DOHH2 (cell line): ENCODE data around the gene DCUN1D3.

Experiments used
- H3F3A ChIP-seq: fragments of 200-600 bp; sonication (generic), shearing (Covaris generic); 2 replicates; pipeline ENCODE4 v1.6.0; 2016; ENCODE audit warnings: antibody characterized with exemption, mild to moderate bottlenecking; ENCODE audit not compliant: control insufficient read depth, insufficient read depth
- H3K27ac ChIP-seq: fragments of 200-600 bp; sonication (generic); 2 replicates; pipeline ENCODE4 v1.5.1; 2014; ENCODE audit warnings: low read depth, mild to moderate bottlenecking, low read length, moderate library complexity
- H3K27me3 ChIP-seq: fragments of 200-600 bp; sonication (generic); 2 replicates; pipeline ENCODE4 v1.6.1; 2014; ENCODE audit warnings: mild to moderate bottlenecking, low read length, mixed read lengths; ENCODE audit not compliant: control insufficient read depth
- H3K36me3 ChIP-seq: fragments of 200-600 bp; sonication (generic); 2 replicates; pipeline ENCODE4 v1.6.1; 2014; ENCODE audit warnings: mild to moderate bottlenecking, low read length, moderate library complexity, mixed read lengths; ENCODE audit not compliant: control insufficient read depth
- H3K4me1 ChIP-seq: fragments of 200-600 bp; sonication (generic); 2 replicates; pipeline ENCODE4 v1.6.1; 2014; ENCODE audit warnings: mild to moderate bottlenecking, low read length, mixed read lengths; ENCODE audit not compliant: control insufficient read depth
- H3K4me2 ChIP-seq: fragments of 200-600 bp; sonication (generic); 2 replicates; pipeline ENCODE4 v1.6.0; 2014; ENCODE audit warnings: mild to moderate bottlenecking, low read length, moderate library complexity
- H3K4me3 ChIP-seq: fragments of 200-600 bp; sonication (generic); 2 replicates; pipeline ENCODE4 v1.5.1; 2014; ENCODE audit warnings: mild to moderate bottlenecking, low read length, mixed read lengths
- H3K79me2 ChIP-seq: fragments of 200-600 bp; sonication (generic); 2 replicates; pipeline ENCODE4 v1.6.1; 2014; ENCODE audit warnings: mild to moderate bottlenecking, low read length, mixed read lengths; ENCODE audit not compliant: control insufficient read depth
- H3K9me2 ChIP-seq: fragments of 200-600 bp; sonication (generic); replicated peaks from 2 replicates; pipeline ENCODE4 v1.6.1; 2014; ENCODE audit warnings: mild to moderate bottlenecking, low read length, mixed read lengths; ENCODE audit not compliant: control insufficient read depth
- H3K9me3 ChIP-seq: fragments of 200-600 bp; sonication (generic); 2 replicates; pipeline ENCODE4 v1.6.1; 2014; ENCODE audit warnings: antibody characterized with exemption, low read length, mixed read lengths; ENCODE audit not compliant: control insufficient read depth, insufficient read depth
- H4K20me1 ChIP-seq: fragments of 200-600 bp; sonication (generic); 2 replicates; pipeline ENCODE4 v1.6.0; 2014; ENCODE audit warnings: low read depth, mild to moderate bottlenecking, antibody characterized with exemption, low read length, moderate library complexity; ENCODE audit not compliant: control insufficient read depth, insufficient read depth
- EZH2phosphoT487 ChIP-seq: fragments of 200-600 bp; sonication (generic); IDR thresholded peaks from 2 replicates; pipeline ENCODE4 v1.6.1; 2017; ENCODE audit warnings: borderline replicate concordance, mild to moderate bottlenecking, antibody characterized with exemption, low read length, moderate library complexity, mixed read lengths
- TF ChIP-seq, protein P1 (sequence below): fragments of 200-600 bp; sonication (generic); IDR thresholded peaks from one replicate; pipeline ENCODE4 v1.5.1; 2014; ENCODE audit warnings: antibody characterized with exemption, mild to moderate bottlenecking, low read depth, low read length; ENCODE audit not compliant: poor library complexity, severe bottlenecking

The DCUN1D3 gene

GRCh38 chr16:20859229-20859628 lies 40.9 kb downstream of the DCUN1D3 start:
- no peaks in the 10 kb centered on the region for H3K27me3 ChIP-seq
- no peaks in the 10 kb centered on the region for H3K9me3 ChIP-seq
- no peaks in the 10 kb centered on the region for H3K4me1 ChIP-seq
- no peak for TF ChIP-seq EZH2phosphoT487
- TF ChIP-seq, protein P1, sequence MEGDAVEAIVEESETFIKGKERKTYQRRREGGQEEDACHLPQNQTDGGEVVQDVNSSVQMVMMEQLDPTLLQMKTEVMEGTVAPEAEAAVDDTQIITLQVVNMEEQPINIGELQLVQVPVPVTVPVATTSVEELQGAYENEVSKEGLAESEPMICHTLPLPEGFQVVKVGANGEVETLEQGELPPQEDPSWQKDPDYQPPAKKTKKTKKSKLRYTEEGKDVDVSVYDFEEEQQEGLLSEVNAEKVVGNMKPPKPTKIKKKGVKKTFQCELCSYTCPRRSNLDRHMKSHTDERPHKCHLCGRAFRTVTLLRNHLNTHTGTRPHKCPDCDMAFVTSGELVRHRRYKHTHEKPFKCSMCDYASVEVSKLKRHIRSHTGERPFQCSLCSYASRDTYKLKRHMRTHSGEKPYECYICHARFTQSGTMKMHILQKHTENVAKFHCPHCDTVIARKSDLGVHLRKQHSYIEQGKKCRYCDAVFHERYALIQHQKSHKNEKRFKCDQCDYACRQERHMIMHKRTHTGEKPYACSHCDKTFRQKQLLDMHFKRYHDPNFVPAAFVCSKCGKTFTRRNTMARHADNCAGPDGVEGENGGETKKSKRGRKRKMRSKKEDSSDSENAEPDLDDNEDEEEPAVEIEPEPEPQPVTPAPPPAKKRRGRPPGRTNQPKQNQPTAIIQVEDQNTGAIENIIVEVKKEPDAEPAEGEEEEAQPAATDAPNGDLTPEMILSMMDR: no peak
- no peaks in the 10 kb centered on the region for H3K79me2 ChIP-seq
- H3K27ac ChIP-seq: no peak overlapping the region
- no peaks in the 10 kb centered on the region for H3K9me2 ChIP-seq
- H3K4me2 ChIP-seq: no peak overlapping the region
- no peaks in the 10 kb centered on the region for H4K20me1 ChIP-seq
- no peaks in the 10 kb centered on the region for H3F3A ChIP-seq
- H3K4me3 ChIP-seq: no peak overlapping the region
- H3K36me3 ChIP-seq: peaks cover 2% of the 10 kb centered on the region; the same call in 1 of the 2 replicates

DNA sequence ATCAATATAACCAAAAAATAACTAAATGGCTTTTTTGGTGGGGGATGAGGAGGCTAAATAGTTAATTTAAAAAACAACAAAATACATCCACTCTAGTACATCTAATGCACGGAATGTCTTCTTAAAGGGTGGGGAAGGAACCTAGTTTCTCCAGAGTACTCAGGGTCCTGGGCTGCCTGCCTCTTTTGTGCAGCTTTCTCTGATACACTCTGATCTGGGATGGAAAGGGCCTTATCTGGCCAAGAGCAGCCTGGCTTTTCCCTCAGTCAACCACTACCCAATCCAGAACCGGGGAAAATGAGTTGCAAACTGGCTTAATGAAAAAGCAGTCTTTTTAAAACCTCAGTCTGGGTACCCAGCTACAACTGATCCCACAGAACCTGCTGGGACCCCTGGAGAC lies 42.9 kb downstream of the DCUN1D3 start:
- H3K27me3 ChIP-seq: no peaks in the 10 kb centered on the region
- H3K36me3 ChIP-seq: peaks cover 2% of the 10 kb centered on the region; the same call in 1 of the 2 replicates
- H4K20me1 ChIP-seq: no peaks in the 10 kb centered on the region
- H3K27ac ChIP-seq: no peak overlapping the region
- H3K79me2 ChIP-seq: no peaks in the 10 kb centered on the region
- H3K9me2 ChIP-seq: no peaks in the 10 kb centered on the region
- TF ChIP-seq EZH2phosphoT487: no peak
- TF ChIP-seq, protein P1: no peak
- H3F3A ChIP-seq: no peaks in the 10 kb centered on the region
- no peaks in the 10 kb centered on the region for H3K9me3 ChIP-seq
- H3K4me2 ChIP-seq: no peak overlapping the region
- no peaks in the 10 kb centered on the region for H3K4me1 ChIP-seq
- H3K4me3 ChIP-seq: no peak overlapping the region

GRCh38 chr16:20854963-20855362 lies 45.2 kb downstream of the DCUN1D3 start:
- Histone ChIP-seq H3K79me2 (no peaks in the 10 kb centered on the region), H3K9me3 (no peaks in the 10 kb centered on the region), H3K27ac (no peak overlapping the region), H3K4me2 (no peak overlapping the region), H3K4me3 (no peak overlapping the region), H3K9me2 (no peaks in the 10 kb centered on the region), H3F3A (no peaks in the 10 kb centered on the region), H4K20me1 (no peaks in the 10 kb centered on the region), H3K36me3 (peaks cover 2% of the 10 kb centered on the region; the same call in 1 of the 2 replicates), H3K4me1 (no peaks in the 10 kb centered on the region), H3K27me3 (no peaks in the 10 kb centered on the region)
- TF ChIP-seq, protein P1: no peak
- no peak for TF ChIP-seq EZH2phosphoT487
